Type B pancreatic cell (in vitro differentiated cells): ENCODE results near the gene MANF. TPM values are rescaled to one million over a fixed set of nuclear protein-coding genes. Genes with fewer than 3 reads are reported as not detected.

Experiments used
- DNase-seq: peaks from one replicate; pipeline ENCODE4 v3.0.0; 2021; ENCODE audit warnings: mixed read lengths; ENCODE audit not compliant: unreplicated experiment; ENCODE audit errors: extremely low spot score
- H3K27ac Mint-ChIP-seq: 2 replicates; pipeline ENCODE4 v1.8.0; 2021; ENCODE audit warnings: mild to moderate bottlenecking, mixed read lengths
- H3K27me3 Mint-ChIP-seq: 2 replicates; pipeline ENCODE4 v1.8.0; 2021; ENCODE audit warnings: mixed read lengths
- H3K36me3 Mint-ChIP-seq: 2 replicates; pipeline ENCODE4 v1.8.0; 2021; ENCODE audit warnings: mixed read lengths
- H3K4me1 Mint-ChIP-seq: one replicate; pipeline ENCODE4 v1.8.0; 2021; ENCODE audit warnings: mixed read lengths; ENCODE audit not compliant: unreplicated experiment
- H3K4me3 Mint-ChIP-seq: 2 replicates; pipeline ENCODE4 v1.8.0; 2021; ENCODE audit warnings: mild to moderate bottlenecking, mixed read lengths
- H3K9me3 Mint-ChIP-seq: 2 replicates; pipeline ENCODE4 v1.8.0; 2021; ENCODE audit warnings: mixed read lengths
- long read RNA-seq: library from polyadenylated mRNA; unstranded; transcript quantifications from one replicate; pipeline ENCODE4 v2.0.0, GENCODE V29; 2020
- total RNA-seq: library from RNA; stranded (reverse); gene quantifications from 2 replicates; pipeline ENCODE4 v1.2.1, GENCODE V29; 2021; ENCODE audit warnings: low replicate concordance
- TF ChIP-seq, protein P1 (sequence below): fragments of 200-600 bp; sonication (generic); conservative IDR thresholded peaks from 2 replicates; pipeline ENCODE4 v1.5.0; 2021; ENCODE audit warnings: antibody characterized with exemption, mild to moderate bottlenecking

The MANF gene
- 139 and 187 TPM in 2 replicates for total RNA-seq
- long read RNA-seq, transcript MANF-204 (4 exons, 1,153 nt): major isoform, 5 of 9 reads
- long read RNA-seq, partial matches to known transcripts: 0 of 9 reads
- long read RNA-seq, other reads (novel, unspliced or antisense): 4 of 9 reads

DNA sequence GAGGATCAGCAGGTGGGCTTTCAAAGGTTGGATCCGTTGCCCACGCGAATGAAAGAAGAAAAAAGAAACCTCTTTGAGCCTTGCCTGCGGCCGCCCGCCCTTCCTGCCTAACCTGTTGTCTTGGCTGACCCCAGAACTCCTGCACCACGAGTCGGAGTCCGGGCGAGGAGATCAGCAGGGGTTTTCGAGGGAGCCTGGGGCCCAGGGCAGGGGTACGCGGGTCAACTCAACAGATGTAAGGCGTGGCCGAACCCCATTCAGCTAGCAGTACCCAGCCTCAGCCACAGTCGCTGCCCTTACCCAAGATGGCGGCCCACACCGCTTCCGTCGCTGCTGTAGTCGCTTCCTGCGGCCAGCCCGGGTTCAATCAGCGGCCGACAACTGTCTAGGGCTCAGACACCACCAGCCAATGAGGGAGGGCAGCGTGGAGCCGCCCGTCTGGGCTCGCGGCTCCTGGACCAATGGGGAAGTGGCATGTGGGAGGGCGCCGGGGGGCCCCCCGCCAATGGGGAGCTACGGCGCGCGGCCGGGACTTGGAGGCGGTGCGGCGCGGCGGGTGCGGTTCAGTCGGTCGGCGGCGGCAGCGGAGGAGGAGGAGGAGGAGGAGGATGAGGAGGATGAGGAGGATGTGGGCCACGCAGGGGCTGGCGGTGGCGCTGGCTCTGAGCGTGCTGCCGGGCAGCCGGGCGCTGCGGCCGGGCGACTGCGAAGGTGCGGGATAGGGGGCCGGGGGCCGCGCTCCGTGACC lies at the start of gene MANF:
TSS of gene MANF (plus strand) at position 566 of the 748 bp plus-strand sequence. CDS start at position 618, 52 bp downstream.
- Mint-ChIP-seq H3K27me3 (no peaks in the 10 kb centered on the region), H3K4me1 (peaks cover 31% of the 10 kb centered on the region), H3K36me3 (peaks cover 26% of the 10 kb centered on the region), H3K9me3 (no peaks in the 10 kb centered on the region), H3K27ac (peak within 1 kb of the TSS; percentile 99), H3K4me3 (peak within 1 kb of the TSS; percentile 99)
- TF ChIP-seq, protein P1, sequence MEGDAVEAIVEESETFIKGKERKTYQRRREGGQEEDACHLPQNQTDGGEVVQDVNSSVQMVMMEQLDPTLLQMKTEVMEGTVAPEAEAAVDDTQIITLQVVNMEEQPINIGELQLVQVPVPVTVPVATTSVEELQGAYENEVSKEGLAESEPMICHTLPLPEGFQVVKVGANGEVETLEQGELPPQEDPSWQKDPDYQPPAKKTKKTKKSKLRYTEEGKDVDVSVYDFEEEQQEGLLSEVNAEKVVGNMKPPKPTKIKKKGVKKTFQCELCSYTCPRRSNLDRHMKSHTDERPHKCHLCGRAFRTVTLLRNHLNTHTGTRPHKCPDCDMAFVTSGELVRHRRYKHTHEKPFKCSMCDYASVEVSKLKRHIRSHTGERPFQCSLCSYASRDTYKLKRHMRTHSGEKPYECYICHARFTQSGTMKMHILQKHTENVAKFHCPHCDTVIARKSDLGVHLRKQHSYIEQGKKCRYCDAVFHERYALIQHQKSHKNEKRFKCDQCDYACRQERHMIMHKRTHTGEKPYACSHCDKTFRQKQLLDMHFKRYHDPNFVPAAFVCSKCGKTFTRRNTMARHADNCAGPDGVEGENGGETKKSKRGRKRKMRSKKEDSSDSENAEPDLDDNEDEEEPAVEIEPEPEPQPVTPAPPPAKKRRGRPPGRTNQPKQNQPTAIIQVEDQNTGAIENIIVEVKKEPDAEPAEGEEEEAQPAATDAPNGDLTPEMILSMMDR: peak; percentile 41
- peak; percentile 98 for DNase-seq

DNA sequence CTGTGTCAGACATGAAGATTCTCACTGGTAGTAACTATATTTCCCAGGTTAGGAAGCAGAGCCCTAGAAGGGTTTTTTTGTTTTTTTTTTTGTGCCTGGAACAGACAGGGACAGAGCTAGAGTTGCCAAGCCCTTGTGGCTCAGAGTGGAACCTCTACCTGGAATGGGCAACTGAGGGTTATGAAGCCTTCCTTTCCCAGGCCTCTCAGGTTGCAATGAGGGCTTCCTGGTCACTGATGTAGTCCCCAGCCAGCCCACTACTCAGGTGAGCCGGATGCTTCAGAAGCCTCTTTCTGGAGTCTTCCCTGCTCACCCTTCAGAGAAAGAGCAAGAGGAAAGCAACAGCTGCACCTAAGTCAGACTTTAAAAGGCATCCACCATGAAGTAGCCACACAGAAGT lies 48.8 kb upstream of the MANF start:
- Mint-ChIP-seq H3K4me3 (no peak overlapping the region), H3K36me3 (peaks cover 7% of the 10 kb centered on the region), H3K27ac (no peak overlapping the region), H3K27me3 (no peaks in the 10 kb centered on the region), H3K9me3 (no peaks in the 10 kb centered on the region), H3K4me1 (peaks cover 24% of the 10 kb centered on the region)
- TF ChIP-seq, protein P1: no peak
- DNase-seq: no peak

DNA sequence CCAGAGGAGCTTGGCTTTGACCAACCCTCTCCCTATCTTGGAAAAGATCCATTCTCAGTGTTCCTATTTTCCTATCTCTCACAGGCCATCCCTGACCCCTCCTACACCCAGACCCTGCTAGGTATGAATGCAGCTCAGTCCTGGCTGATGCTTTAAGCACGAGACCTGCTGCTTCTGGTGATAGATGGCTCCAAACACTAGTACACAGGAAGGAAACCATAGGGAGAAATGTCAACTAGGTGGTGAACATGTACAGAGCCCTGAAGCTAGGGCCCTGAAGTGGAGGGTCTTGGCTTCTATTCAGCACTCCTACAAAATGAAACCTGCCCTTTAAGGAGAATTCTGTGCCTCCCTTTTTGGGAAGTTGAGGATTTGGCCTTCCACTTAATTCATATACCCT lies 47.4 kb upstream of the MANF start:
- no peak for DNase-seq
- peaks cover 24% of the 10 kb centered on the region for H3K4me1 Mint-ChIP-seq
- H3K4me3 Mint-ChIP-seq: no peak overlapping the region

DNA sequence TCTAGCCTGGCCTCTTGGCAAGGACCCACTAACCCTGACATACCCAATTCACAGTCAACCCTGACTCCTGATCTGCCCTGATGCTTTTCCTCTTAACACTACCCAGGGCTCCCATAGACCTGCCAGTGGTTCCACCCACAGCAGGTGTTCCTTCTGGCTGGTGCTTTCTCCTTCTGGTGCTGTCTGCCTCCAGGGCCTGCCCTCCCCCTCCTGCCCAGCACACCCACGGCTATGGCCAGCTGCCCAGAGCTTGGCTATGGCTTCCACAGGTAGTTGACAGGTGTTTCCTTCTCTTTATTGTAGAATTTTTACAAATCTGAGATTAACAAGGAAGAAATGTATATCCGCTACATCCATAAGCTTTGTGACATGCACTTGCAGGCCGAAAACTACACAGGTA lies 46.5 kb upstream of the MANF start:
- Mint-ChIP-seq H3K4me3 (no peak overlapping the region), H3K27ac (no peak overlapping the region), H3K9me3 (no peaks in the 10 kb centered on the region), H3K4me1 (peaks cover 24% of the 10 kb centered on the region), H3K27me3 (no peaks in the 10 kb centered on the region), H3K36me3 (peaks cover 7% of the 10 kb centered on the region)
- TF ChIP-seq, protein P1: no peak
- DNase-seq: no peak

More for the DNA sequence above, 47.4 kb upstream of the MANF start:
- TF ChIP-seq, protein P1: no peak
- Mint-ChIP-seq H3K27ac (no peak overlapping the region), H3K27me3 (no peaks in the 10 kb centered on the region), H3K9me3 (no peaks in the 10 kb centered on the region), H3K36me3 (peaks cover 7% of the 10 kb centered on the region)

DNA sequence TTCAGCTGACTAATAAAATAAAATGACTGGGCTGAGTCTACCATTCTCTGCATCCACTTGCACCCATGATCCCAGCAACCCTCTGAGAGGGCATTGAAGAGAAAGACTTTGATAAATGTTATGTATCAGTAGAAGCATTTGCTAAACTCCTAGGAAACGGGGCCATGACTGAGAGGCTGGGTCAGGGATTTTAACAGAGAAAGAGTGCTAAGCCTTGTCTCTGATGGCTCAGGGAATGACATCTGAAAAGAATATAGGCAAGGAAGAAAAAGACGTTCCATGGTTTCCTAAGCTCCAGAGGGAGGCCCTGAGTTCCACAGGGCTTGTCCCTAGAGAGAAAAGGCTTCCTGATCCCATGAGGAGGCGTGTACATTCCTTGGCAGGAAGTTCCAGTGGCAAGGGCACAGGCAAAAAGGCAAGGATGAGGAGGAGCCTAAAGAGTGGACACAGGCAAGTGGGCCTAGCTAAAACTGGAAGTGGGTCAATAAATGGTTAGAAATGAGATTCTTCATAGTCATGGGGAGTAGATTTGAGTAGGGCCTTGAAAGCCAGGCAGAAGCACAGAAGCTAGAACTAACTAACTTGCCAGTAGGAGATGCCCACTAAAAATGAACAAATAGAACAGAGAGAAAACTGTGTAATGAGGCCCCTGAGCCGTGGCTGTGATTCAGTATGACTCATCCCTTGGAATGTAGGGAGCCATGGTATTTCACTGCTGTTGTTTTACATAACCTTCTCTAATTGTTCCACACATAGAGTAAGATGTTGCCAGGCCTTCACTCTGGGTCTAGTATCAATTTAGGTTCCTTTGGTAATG lies 44.9 kb upstream of the MANF start:
- TF ChIP-seq, protein P1: no peak
- Mint-ChIP-seq H3K27me3 (no peaks in the 10 kb centered on the region), H3K27ac (peak overlapping the region; percentile 73), H3K9me3 (no peaks in the 10 kb centered on the region), H3K36me3 (peaks cover 4% of the 10 kb centered on the region), H3K4me3 (peak overlapping the region; percentile 35), H3K4me1 (peaks cover 17% of the 10 kb centered on the region)
- DNase-seq: no peak
